NCI-H1048 (cell line): ENCODE results near the gene GINS3.

ENCODE experiments used
- DNase-seq: peaks from one replicate; lab custom pipeline; 2025; lab: John Stamatoyannopoulos, UW

GINS3 gene

GRCh38 chr16:58392215-58393137 lies at the start of gene GINS3:
Gene GINS3 (plus strand): TSS chr16:58392471. CDS start chr16:58392602, 131 bp downstream.
- peak; percentile 26 for DNase-seq

GRCh38 chr16:58343562-58343961 lies 48.7 kb upstream of the GINS3 start:
- DNase-seq, result no peak

DNA sequence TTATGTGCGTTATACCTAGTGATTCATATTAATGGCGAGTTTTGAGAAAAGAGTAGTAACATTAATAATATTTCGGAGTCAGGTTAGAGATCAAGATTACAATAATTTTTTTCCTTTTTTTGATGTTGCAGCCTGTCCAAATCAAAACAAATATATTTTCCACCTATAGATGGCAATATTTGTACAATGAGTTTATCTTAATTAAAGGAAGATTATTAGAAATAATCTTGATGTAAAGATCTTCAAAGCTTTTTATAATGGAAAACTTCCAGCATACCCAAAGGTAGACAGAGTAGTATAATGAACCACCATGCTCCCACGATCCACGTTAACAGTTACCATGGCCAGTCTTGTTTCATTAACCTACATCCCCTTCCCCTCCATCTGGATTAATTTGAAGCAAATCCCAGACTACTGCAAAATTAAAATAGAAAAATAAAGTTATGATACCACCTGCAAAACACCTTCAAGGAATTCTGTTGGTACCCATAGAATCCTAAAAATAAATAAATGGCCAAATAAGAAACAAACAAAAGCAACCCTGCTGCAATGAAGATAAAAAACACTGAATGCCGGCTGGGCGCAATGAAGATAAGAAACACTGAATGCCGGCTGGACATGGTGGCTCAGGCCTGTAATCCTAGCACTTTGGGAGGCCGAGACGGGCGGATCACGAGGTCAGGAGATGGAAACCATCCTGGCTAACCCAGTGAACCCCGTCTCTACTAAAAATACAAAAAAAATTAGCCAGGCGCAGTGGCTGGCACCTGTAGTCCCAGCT lies 46.5 kb upstream of the GINS3 start:
- no peak for DNase-seq

GRCh38 chr16:58346831-58347371 lies 45.4 kb upstream of the GINS3 start:
- DNase-seq, result no peak

- DNase-seq, result no peak
These were observed 43.3 kb upstream of the GINS3 start for GRCh38 chr16:58348986-58349385.

GRCh38 chr16:58352690-58353089 lies 39.6 kb upstream of the GINS3 start:
- no peak for DNase-seq

DNA sequence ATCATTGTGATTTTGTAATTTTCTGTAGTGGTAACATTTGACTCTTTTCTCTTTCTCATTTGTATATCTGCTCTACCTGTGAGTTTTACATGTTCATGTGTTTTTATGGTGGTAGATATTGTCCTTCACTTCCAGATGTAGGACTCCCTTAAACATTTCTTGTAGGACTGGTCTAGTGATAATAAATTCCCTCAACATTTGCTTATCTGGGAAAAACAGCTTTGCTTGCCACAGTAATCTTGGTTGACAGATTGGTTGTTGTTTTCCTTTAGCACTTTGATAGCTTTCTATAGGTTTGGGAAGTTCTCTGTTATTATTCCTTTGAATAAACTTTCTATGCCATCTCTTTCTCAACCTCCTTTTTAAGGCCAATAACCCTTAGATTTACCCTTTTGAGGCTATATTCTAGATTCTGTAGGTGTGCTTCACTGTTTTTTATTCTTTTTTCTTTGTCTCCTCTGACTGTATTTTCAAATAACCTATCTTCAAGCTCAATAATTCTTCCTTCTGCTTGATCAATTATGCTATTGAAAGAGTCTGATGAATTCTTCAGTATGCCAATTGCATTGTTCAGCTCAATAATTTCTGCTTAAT lies 32.1 kb upstream of the GINS3 start:
- DNase-seq, result no peak

DNA sequence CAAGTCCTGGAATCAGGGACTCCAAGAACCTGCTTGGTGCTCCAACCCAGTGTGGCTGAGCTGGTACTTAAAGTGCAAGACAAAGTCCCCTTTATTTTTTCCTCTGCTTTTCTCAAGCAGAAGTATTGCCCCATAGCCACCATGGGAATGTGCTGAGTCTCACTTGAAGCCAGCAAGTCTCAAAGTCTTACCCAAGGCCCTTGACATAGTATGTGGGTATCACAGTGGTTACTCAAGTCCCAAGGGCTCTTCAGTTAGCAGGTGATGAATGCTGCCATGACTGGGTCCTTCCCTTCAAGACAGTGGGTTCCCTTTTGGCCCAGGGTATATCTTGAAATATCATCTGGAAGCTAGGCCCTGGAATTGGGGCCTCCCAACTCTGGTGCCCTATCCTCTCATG lies 30.5 kb upstream of the GINS3 start:
- no peak for DNase-seq

DNA sequence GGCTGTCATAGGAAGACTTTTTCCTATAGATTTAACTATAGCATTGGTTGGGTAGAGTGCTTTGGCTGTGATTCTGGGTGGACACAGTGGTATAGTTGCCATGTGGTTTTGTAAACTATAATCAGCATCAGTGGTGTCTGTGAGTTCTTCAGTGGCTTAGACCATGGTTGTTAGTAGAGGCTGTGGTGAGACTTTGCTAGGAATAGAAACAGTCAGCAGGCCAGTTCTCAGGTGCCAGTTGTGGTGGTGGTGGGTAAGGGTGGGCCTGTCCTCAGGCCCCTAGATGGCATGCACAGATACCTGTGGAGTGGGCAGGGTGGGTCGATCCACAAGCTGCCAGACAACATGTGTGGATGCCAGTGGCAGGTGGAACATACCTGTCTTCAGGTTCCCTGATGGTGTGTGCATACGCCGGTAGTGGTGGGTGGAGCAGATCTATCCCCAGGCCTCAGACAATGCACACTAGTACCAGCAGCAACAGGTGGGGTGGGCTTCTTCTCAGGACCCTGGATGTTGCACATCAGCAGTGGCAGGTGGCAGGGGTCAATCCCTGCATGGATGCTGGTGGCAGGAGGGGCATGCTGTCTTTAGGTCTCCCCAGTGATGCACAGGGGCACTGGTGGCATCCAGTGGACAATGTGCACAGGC lies 28.4 kb upstream of the GINS3 start:
- DNase-seq, result no peak

DNA sequence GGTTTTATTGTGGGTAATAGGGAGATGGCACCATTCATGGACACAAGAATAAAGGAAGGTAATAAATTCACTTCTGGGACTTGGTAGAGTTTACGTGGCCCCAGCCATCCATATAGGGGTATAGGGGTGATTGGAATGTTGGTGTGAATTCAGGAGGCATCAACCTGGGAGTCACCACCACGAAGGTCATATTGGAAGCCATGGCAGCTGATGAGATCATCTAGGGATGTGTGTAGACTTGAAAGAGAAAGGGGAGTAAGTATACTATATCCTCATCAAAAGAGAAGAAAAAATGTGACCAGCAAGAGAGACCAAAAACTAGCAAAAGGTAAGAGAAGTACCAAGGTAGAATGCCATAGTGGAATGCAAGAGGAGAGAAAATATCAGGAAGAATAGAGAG lies 26.6 kb upstream of the GINS3 start:
- DNase-seq, result no peak

- DNase-seq, result no peak
These were observed 25.8 kb upstream of the GINS3 start for GRCh38 chr16:58366247-58367031.

DNA sequence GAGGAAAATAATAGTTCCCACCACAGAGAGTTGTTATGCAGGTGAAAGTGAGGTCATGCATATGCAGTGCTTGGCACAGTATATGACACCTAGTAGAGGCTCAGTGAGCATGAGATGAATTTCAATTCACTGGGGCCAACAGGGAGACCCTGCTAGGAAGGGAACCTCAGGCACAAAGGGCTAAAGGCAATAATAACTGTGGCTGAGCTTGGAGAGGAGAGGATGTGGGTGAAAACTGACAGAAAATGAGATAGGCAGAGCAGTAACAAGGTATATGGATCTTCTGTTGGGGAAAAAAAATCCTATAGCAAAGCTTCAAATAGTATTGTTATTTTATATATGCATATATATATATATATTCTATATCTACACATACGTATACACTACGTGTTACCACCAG lies 25.0 kb upstream of the GINS3 start:
- DNase-seq, result no peak

- no peak for DNase-seq
These were observed 20.4 kb upstream of the GINS3 start for GRCh38 chr16:58371841-58372240.

DNA sequence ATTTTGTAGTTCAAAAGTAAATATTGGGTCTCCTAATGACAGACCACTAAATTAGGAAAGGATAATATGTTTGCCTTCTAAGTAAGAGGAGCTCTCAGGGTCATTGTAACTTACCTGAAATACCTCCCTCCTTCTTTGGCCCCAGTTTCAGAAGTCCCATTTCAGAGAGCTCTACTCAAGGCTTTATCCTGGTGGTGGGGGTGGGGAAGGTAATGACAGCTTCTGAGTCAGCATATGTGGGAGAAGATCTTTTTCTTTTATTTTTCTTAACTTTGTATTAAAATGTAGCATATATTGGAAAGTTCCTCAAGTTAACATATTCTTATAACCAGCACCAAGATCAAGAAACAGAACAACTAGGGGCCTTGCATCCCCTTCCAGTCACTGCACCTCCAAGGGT lies 16.9 kb upstream of the GINS3 start:
- DNase-seq, result no peak

DNA sequence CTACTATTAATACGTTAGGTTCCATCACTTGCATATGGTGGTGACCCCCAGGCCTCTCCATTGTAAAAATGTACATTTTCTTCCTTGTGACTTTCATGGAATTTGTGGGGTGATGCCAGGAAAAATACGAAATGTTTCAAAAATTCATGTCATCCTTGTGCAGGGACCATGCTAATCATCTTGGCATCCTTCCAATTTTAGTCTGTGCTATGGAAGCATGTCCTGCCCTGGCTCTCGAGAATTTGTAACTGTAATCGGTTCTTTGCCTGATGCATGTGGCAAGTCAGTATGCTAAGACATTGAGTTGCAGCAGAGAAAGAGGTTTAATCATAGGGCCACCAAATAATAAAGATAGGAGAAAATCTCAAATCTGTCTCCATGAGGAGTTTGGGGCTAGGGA lies 14.3 kb upstream of the GINS3 start:
- no peak for DNase-seq

DNA sequence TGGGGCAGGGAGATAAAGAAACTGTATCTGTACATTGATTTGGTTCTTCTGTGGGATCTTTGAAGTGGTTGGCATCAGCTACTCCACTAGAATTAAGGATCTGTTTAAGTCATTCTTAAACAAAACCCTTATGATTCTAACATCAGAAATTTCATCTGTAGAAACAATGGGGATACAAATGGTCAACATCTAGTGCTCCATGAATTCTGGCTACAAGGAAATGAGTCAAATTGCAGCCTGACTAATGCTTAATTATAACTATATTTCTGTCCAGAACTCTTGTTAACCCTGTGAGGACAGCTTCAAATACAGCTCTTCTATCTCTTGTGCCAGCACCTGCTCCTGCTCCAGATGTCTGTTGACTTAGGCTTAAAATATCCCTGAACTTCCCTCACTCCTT lies 13.9 kb upstream of the GINS3 start:
- DNase-seq, result no peak

- no peak for DNase-seq
These were observed 12.5 kb upstream of the GINS3 start for GRCh38 chr16:58379736-58380135.

GRCh38 chr16:58381661-58382060 lies 10.6 kb upstream of the GINS3 start:
- DNase-seq, result no peak

GRCh38 chr16:58384437-58385055 lies 7.7 kb upstream of the GINS3 start:
- DNase-seq, result no peak

DNA sequence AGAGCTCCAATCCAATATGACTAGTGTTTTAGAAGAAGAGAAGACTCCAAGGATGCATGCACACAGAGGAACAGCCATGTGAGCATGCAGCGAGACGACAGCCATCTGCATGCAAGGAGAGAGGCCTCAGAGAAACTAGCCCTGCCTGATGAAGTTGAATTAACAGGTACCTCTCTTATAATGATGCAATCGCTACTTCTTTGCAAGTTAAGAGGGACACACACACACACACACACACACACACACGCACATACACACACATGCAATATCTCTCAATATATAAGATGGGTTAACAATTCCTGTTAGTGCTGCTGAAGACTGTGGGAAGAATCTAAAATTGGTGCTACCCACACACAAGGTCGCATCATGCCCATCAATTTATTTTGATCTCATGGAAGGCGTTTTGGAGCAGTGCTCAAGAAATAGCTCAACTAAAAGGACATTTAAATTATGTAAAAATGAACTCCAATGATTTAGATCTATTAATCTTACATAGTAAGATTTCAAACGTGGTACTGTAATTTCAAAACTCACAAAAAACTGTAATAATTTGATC lies 7.0 kb upstream of the GINS3 start:
- no peak for DNase-seq
